Smooth muscle cell (in vitro differentiated cells): ENCODE measurements around the gene MLIP. TPM values are rescaled to one million over a fixed set of nuclear protein-coding genes. Genes with fewer than 3 reads are reported as not detected.

ENCODE experiments used
- DNase-seq: peaks from one replicate; lab custom pipeline; 2025; ENCODE audit not compliant: unreplicated experiment; lab: John Stamatoyannopoulos, UW
- H2AFZ ChIP-seq: fragments of 200-600 bp; sonication (generic); 2 replicates; pipeline ENCODE4 v1.6.0; 2016; ENCODE audit warnings: antibody characterized with exemption, low read depth, mild to moderate bottlenecking
- H3F3A ChIP-seq: fragments of 200-600 bp; sonication (generic); 2 replicates; pipeline ENCODE4 v1.6.0; 2017; ENCODE audit warnings: antibody characterized with exemption, low read depth
- H3K27ac ChIP-seq: fragments of 200-600 bp; sonication (generic); 2 replicates; pipeline ENCODE4 v1.5.1; 2016; ENCODE audit warnings: low read depth, mild to moderate bottlenecking
- H3K27me3 ChIP-seq: fragments of 200-600 bp; sonication (generic); 2 replicates; pipeline ENCODE4 v1.6.1; 2016; ENCODE audit warnings: low read depth, mild to moderate bottlenecking
- H3K36me3 ChIP-seq: fragments of 200-600 bp; sonication (generic); 2 replicates; pipeline ENCODE4 v1.5.1; 2016; ENCODE audit warnings: low read depth
- H3K4me1 ChIP-seq: fragments of 200-600 bp; sonication (generic); 2 replicates; pipeline ENCODE4 v1.5.1; 2016; ENCODE audit warnings: low read depth
- H3K4me2 ChIP-seq: fragments of 200-600 bp; sonication (generic); 2 replicates; pipeline ENCODE4 v1.6.0; 2016; ENCODE audit warnings: mild to moderate bottlenecking
- H3K4me3 ChIP-seq: fragments of 200-600 bp; sonication (generic); 2 replicates; pipeline ENCODE4 v1.5.1; 2016; ENCODE audit warnings: mild to moderate bottlenecking
- H3K79me2 ChIP-seq: fragments of 200-600 bp; sonication (generic); 2 replicates; pipeline ENCODE4 v1.6.0; 2016; ENCODE audit warnings: low read depth, mild to moderate bottlenecking
- H3K9ac ChIP-seq: fragments of 200-600 bp; sonication (generic); 2 replicates; pipeline ENCODE4 v1.6.0; 2016; ENCODE audit warnings: low read depth
- H3K9me3 ChIP-seq: fragments of 200-600 bp; sonication (generic); replicated peaks from 2 replicates; pipeline ENCODE4 v1.5.1; 2016; ENCODE audit warnings: low read depth
- H4K20me1 ChIP-seq: fragments of 200-600 bp; sonication (generic); 2 replicates; pipeline ENCODE4 v1.6.0; 2016; ENCODE audit warnings: low read depth
- WGBS: methylation state at CpG from one replicate; pipeline ENCODE4 v1.1.7; 2016; ENCODE audit warnings: low lambda C conversion rate; 5-methylcytosine and 5-hydroxymethylcytosine counted together
- polyA plus RNA-seq: library from polyadenylated mRNA; unstranded; fragments of >200 nt; fragmentation: Nextera tagmentation; extraction: Ambion mirVana; gene quantifications from 2 replicates; pipeline ENCODE4 v1.2.1, GENCODE V29; 2016
- total RNA-seq: library from RNA; depleted of rRNA; stranded (reverse); fragments of >200 nt; gene quantifications from 2 replicates; pipeline ENCODE4 v1.2.3, GENCODE V29; 2014
- TF ChIP-seq, protein P1 (sequence below): fragments of 200-600 bp; sonication (generic); IDR thresholded peaks from 2 replicates; pipeline ENCODE4 v1.5.1; 2017; ENCODE audit warnings: borderline replicate concordance, mild to moderate bottlenecking, antibody characterized with exemption; ENCODE audit not compliant: insufficient read depth, poor library complexity, severe bottlenecking

MLIP gene
- total and polyA plus RNA-seq, 2 experiments from 2014 or later, result not detected

DNA sequence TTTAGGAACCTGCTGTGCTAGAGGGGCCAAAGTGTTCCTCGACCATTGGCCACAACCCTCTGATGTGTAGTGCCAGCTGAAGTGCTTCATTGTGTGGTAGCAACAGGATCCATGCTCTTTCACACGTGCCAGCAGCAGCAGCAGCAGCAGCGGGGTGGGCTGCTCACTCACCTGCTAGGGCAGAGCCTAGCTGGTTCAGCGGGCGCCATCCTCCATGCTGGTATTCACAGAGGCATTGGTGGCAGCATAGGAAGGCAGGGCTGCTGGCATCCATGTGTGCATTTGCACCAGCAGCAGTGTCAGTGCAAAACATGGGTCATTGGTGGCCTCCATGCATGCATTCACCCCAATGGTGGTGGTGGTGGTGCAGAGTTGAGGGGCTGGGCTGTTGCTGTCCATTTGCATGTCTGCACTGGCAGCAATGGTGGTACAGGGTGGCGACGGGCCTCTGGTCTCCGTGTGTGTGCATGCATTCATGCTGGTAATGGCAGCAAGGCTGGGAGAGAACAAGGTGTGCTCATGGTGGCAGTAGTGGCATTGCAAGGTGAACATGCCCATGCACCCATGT lies 183.8 kb downstream of the MLIP start:
- H3K9ac ChIP-seq, result no peak overlapping the region
- no peak overlapping the region for H2AFZ ChIP-seq
- H4K20me1 ChIP-seq, result no peaks in the 10 kb centered on the region
- H3K27me3 ChIP-seq, result no peaks in the 10 kb centered on the region
- H3K27ac ChIP-seq, result no peak overlapping the region
- WGBS, result 93% methylated on average over 8 of the region's 8 CpGs
- H3K9me3 ChIP-seq, result no peaks in the 10 kb centered on the region
- H3F3A ChIP-seq, result no peaks in the 10 kb centered on the region
- no peaks in the 10 kb centered on the region for H3K36me3 ChIP-seq
- H3K4me1 ChIP-seq, result no peaks in the 10 kb centered on the region
- H3K4me3 ChIP-seq, result no peak overlapping the region
- DNase-seq, result no peak
- no peak overlapping the region for H3K4me2 ChIP-seq
- TF ChIP-seq, protein P1, sequence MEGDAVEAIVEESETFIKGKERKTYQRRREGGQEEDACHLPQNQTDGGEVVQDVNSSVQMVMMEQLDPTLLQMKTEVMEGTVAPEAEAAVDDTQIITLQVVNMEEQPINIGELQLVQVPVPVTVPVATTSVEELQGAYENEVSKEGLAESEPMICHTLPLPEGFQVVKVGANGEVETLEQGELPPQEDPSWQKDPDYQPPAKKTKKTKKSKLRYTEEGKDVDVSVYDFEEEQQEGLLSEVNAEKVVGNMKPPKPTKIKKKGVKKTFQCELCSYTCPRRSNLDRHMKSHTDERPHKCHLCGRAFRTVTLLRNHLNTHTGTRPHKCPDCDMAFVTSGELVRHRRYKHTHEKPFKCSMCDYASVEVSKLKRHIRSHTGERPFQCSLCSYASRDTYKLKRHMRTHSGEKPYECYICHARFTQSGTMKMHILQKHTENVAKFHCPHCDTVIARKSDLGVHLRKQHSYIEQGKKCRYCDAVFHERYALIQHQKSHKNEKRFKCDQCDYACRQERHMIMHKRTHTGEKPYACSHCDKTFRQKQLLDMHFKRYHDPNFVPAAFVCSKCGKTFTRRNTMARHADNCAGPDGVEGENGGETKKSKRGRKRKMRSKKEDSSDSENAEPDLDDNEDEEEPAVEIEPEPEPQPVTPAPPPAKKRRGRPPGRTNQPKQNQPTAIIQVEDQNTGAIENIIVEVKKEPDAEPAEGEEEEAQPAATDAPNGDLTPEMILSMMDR, result no peak
- no peaks in the 10 kb centered on the region for H3K79me2 ChIP-seq

DNA sequence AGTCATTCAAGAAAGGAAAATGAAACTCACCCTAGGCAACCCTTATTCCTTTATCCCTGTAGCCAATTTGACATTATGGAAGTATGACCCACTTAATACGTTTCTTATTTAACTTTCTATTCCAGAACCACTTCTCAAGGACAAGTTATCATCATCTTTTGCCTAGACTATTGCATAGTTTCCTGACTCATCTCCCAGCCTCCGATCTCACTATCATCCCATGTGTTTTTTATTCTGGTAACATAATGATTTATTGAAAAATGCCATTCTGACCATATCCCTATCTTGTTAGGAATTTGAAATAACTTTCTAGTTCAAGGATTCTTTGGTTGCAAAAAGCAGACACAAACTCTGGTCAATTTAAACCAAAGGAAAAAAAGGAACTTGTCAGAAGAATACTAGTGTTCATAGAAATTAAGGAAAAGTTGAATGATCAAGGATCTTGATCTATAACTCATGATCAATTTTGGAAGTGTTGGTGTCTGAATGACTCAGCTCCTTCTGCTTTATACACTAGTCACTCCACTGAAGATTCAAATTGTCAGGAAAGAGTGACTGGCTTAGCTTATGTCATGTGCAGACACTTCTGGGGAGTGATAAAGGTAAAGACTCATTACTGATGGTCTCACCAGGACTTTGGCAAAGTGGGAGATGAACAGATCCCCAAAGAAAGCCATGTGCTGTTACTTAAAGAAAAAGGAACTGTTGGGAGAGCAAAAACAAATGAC lies 188.5 kb downstream of the MLIP start:
- H3K79me2 ChIP-seq, result no peaks in the 10 kb centered on the region
- no peaks in the 10 kb centered on the region for H3K9me3 ChIP-seq
- H2AFZ ChIP-seq, result no peak overlapping the region
- no peak for DNase-seq
- WGBS, result 64% methylated on average over 2 of the region's 2 CpGs
- no peak overlapping the region for H3K4me3 ChIP-seq
- H3K4me2 ChIP-seq, result no peak overlapping the region
- H3K9ac ChIP-seq, result no peak overlapping the region
- H3K4me1 ChIP-seq, result no peaks in the 10 kb centered on the region
- no peaks in the 10 kb centered on the region for H3K27me3 ChIP-seq
- H3K36me3 ChIP-seq, result no peaks in the 10 kb centered on the region
- H3F3A ChIP-seq, result no peaks in the 10 kb centered on the region
- no peak overlapping the region for H3K27ac ChIP-seq
- H4K20me1 ChIP-seq, result no peaks in the 10 kb centered on the region
- TF ChIP-seq, protein P1, result no peak

DNA sequence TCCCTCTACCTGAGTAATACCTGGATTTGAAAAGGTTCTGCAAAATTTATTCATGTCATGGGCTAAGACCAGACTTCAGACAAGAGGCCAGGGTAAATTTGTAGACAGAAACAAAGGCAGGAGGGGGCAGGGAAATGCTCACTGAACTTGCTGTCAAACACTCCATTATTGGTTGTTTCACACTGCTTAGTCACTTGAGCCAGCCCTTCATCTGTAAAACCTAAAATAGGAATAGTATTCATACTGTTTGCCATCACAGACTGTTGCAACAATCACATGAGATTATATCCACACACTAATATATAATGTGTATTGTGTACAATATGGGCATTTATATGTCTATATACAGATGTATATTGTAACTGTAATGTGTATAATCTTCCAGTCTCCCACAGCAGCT lies 190.5 kb downstream of the MLIP start:
- Histone ChIP-seq H3K27me3 (no peaks in the 10 kb centered on the region), H3K4me3 (no peak overlapping the region), H3K9ac (no peak overlapping the region), H3K4me2 (no peak overlapping the region), H3K9me3 (no peaks in the 10 kb centered on the region), H3K27ac (no peak overlapping the region), H3K36me3 (no peaks in the 10 kb centered on the region), H3K79me2 (no peaks in the 10 kb centered on the region), H4K20me1 (no peaks in the 10 kb centered on the region), H3F3A (no peaks in the 10 kb centered on the region), H3K4me1 (no peaks in the 10 kb centered on the region), H2AFZ (no peak overlapping the region)
- no peak for DNase-seq
- TF ChIP-seq, protein P1, result no peak

DNA sequence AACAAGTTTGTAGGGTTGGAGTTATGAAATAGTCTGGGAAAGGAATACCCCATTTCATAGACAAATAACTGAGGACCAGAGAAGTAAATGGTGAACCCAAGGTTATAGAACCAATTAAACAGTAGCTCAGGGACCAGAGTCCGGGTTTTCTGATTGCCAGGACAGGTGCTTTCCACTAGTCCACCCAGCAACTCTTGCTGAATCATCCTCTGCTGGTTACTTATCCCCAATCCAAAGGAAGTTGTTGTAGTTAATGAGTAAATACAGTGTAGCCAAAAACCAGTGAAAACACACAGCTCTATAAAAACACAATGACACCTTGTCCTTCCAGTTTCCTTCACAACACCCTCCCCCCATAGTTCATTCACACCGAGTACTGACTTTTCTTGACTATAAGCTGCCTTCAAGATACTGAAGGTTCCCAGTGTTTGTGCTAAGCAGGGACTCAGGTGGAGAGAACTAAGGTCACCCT lies 196.2 kb downstream of the MLIP start:
- DNase-seq, result no peak
- Histone ChIP-seq H3K27ac (no peak overlapping the region), H3K79me2 (no peaks in the 10 kb centered on the region), H3K27me3 (no peaks in the 10 kb centered on the region), H3K9ac (no peak overlapping the region), H3K4me1 (no peaks in the 10 kb centered on the region), H3K4me3 (no peak overlapping the region), H4K20me1 (no peaks in the 10 kb centered on the region), H3F3A (no peaks in the 10 kb centered on the region), H3K9me3 (no peaks in the 10 kb centered on the region), H3K4me2 (no peak overlapping the region), H2AFZ (no peak overlapping the region), H3K36me3 (no peaks in the 10 kb centered on the region)
- TF ChIP-seq, protein P1, result no peak
- WGBS, result 87% methylated on average over 2 of the region's 2 CpGs
